ENCODE data around the gene LMF1.

Gene LMF1

DNA sequence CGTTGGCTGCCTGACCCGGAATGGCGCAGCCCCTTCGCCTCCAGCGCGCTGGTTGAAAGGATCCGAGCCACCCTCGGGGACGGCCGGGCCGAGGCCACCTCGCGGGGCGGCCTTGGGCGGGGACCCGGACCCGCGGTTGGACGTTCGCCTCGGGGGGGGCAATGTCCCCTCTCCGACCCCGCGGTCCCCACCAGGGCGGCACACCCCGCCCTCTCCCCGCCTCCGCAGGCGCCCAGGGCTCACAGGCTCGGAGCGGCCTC is 9.7 kb upstream of the LMF1 start:
- peaks cover 69% of the 10 kb centered on the region for H3K27me3 ChIP-seq
- no peak for DNase-seq
- no peaks in the 10 kb centered on the region for H3K36me3 ChIP-seq
- H3K9me3 ChIP-seq: no peaks in the 10 kb centered on the region
- H3K4me3 ChIP-seq (ENCODE audit: low read depth, low read length): no peak overlapping the region
- no peaks in the 10 kb centered on the region for H3K4me1 ChIP-seq
- TF ChIP-seq, protein P1, sequence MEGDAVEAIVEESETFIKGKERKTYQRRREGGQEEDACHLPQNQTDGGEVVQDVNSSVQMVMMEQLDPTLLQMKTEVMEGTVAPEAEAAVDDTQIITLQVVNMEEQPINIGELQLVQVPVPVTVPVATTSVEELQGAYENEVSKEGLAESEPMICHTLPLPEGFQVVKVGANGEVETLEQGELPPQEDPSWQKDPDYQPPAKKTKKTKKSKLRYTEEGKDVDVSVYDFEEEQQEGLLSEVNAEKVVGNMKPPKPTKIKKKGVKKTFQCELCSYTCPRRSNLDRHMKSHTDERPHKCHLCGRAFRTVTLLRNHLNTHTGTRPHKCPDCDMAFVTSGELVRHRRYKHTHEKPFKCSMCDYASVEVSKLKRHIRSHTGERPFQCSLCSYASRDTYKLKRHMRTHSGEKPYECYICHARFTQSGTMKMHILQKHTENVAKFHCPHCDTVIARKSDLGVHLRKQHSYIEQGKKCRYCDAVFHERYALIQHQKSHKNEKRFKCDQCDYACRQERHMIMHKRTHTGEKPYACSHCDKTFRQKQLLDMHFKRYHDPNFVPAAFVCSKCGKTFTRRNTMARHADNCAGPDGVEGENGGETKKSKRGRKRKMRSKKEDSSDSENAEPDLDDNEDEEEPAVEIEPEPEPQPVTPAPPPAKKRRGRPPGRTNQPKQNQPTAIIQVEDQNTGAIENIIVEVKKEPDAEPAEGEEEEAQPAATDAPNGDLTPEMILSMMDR (IDR thresholded peaks at IDR 0.05; ENCODE audit: low read depth, low read length): no peak

DNA sequence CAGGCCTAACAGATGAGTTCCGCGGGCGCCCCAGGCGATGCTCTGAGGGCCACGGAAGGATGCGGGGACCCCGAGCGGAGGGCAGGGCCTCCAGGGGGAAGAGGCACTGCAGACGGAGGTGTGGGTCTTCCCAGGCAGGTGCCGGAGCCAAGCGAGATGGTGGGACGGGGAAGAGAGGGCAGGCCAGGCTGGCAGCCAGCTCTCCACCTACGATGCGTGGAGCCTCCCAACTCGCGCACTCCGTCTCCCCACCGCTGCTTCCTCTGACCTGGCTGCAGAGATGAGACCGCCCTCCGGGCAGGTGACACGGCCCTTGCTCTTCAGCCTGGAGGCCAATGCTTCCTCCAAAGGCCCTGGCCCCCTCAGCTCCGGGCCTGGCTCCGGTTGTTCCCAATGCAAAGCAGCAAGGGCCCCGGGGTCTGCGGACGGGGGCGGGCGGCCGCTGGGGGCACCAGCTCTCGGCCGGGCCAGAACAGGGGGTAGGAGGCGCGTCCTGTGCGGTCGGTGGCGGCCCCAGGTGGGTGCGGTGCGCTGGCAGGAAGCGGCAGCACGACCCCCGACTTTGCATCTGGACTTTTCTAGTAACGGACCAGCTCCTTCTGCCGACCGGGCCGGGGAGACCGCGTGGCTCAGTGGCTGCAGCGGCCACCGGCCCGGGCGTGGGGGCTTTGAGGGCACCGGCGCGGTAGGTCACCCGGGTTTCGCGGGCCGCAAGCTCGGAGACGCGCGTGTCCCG is 9.2 kb upstream of the LMF1 start:
- TF ChIP-seq, protein P1 (IDR thresholded peaks at IDR 0.05; ENCODE audit: low read depth, low read length): no peak
- H3K36me3 ChIP-seq: no peaks in the 10 kb centered on the region
- no peak for DNase-seq
- H3K4me3 ChIP-seq (ENCODE audit: low read depth, low read length): no peak overlapping the region
- no peaks in the 10 kb centered on the region for H3K9me3 ChIP-seq
- no peaks in the 10 kb centered on the region for H3K4me1 ChIP-seq
- H3K27me3 ChIP-seq: peaks cover 64% of the 10 kb centered on the region

DNA sequence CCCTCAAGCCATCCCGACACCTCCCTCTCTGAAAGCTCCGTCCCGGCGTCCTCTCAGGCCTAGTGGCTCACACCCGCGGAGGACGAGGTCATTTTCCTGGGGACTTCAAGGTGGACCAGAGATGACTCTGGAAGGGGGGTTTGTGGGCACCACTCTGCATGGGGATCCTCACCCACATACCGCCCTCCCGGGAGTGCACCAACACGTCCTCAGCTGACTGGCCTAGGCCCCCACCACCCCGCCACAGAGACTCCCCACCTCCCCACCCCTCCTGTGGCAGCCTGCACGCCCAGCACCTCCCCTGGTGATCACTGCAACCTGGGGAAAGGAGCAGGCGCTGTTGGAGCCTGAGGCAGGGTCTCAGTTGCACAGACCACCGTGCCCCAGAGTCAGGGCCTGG is 8.4 kb upstream of the LMF1 start:
- peaks cover 55% of the 10 kb centered on the region for H3K27me3 ChIP-seq
- H3K36me3 ChIP-seq: no peaks in the 10 kb centered on the region
- TF ChIP-seq, protein P1 (IDR thresholded peaks at IDR 0.05; ENCODE audit: low read depth, low read length): no peak
- H3K4me1 ChIP-seq: no peaks in the 10 kb centered on the region
- no peaks in the 10 kb centered on the region for H3K9me3 ChIP-seq
- DNase-seq: no peak
- H3K4me3 ChIP-seq (ENCODE audit: low read depth, low read length): no peak overlapping the region

DNA sequence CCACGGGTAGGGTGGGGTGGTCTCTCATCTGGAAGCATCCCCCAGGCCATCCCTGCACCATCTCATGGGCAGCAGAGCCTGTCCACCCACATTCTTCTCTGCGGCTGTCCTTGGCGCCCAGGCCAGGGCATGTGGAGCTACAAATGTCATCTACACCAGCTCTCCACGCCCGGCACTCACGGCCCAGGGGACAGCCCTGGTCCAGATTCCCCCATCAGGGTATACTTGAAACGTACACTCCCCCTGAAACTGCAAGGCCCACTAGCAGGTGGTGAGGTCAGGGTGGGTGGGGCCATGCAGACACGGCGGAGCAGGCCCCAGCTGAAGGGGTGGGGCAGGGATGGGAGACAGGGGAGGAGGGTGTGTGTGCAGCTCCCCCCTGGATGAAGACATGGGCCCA is 7.6 kb upstream of the LMF1 start:
- Histone ChIP-seq H3K27me3 (peaks cover 48% of the 10 kb centered on the region), H3K4me3 (ENCODE audit: low read depth, low read length) (no peak overlapping the region), H3K4me1 (no peaks in the 10 kb centered on the region), H3K36me3 (no peaks in the 10 kb centered on the region), H3K9me3 (no peaks in the 10 kb centered on the region)
- TF ChIP-seq, protein P1 (IDR thresholded peaks at IDR 0.05; ENCODE audit: low read depth, low read length): no peak
- no peak for DNase-seq

DNA sequence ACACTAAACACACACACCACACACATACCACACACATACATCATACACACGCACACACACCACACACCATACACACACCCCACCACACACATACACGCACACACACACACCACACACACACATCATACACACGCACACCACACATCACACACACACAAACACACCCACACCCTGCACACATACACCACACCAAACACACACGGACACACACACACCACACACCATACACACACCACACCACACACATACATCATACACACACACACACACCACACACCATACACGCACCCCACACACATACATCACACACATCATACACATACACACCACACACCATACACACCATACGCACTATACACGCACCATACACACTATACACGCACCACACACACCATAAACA is 7.1 kb upstream of the LMF1 start:
- Histone ChIP-seq H3K27me3 (peaks cover 43% of the 10 kb centered on the region), H3K36me3 (no peaks in the 10 kb centered on the region), H3K9me3 (no peaks in the 10 kb centered on the region), H3K4me3 (ENCODE audit: low read depth, low read length) (no peak overlapping the region), H3K4me1 (no peaks in the 10 kb centered on the region)
- DNase-seq: no peak
- TF ChIP-seq, protein P1 (IDR thresholded peaks at IDR 0.05; ENCODE audit: low read depth, low read length): no peak

DNA sequence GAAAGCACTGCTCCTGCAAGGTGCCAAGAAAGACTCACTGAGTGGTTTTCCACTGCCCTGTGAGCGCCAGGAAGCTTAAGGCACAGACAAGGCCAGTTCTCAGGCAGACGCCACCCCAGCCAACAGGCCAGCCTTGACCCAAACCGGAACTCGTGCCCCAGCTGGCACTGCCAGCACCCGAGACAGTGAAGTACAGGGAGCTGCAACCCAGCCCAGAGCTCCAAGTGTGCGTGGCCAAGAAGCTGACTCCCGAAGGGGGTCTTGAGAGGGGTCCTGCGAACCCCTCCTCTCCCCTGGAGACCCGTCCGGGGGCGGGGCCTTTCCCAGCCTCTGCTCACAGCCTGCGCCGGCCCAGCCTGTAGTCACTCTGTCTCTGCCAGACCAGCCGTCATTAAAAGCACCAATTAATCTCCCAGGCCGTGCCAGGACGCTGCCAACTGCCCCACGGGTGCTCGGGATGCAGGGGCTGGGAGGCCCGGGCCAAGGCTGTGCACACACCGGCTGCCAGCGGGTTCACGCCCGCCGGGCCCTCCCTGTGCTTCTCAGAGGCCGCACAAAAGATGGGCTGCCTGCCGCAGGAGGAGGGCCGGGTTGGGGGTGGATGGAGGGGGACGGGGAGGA is 6.4 kb upstream of the LMF1 start:
- TF ChIP-seq, protein P1 (IDR thresholded peaks at IDR 0.05; ENCODE audit: low read depth, low read length): no peak
- no peaks in the 10 kb centered on the region for H3K9me3 ChIP-seq
- H3K4me3 ChIP-seq (ENCODE audit: low read depth, low read length): no peak overlapping the region
- H3K4me1 ChIP-seq: no peaks in the 10 kb centered on the region
- H3K36me3 ChIP-seq: no peaks in the 10 kb centered on the region
- no peak for DNase-seq
- H3K27me3 ChIP-seq: peaks cover 35% of the 10 kb centered on the region
